ENCODE results near the gene ST7. TPM values are rescaled to one million over a fixed set of nuclear protein-coding genes. Genes with fewer than 3 reads are reported as not detected.

Gene ST7
- total RNA-seq, 1 experiment from 2014 or later, result 12.9 TPM

- Histone ChIP-seq H4K8ac (replicated peaks; ENCODE audit: insufficient read length, low read depth, low read length) (no peak overlapping the region), H2BK12ac (ENCODE audit: insufficient read length, low read depth, low read length) (no peak overlapping the region), H3K9me3 (ENCODE audit: control insufficient read depth, low read depth, low read length) (no peaks in the 10 kb centered on the region), H2AFZ (ENCODE audit: low read length) (no peak overlapping the region), H2BK120ac (ENCODE audit: low read depth, low read length, poor library complexity, severe bottlenecking) (no peak overlapping the region), H3K14ac (ENCODE audit: insufficient read depth, low read length) (no peak overlapping the region), H2BK5ac (ENCODE audit: insufficient read length, low read length) (no peak overlapping the region), H4K20me1 (ENCODE audit: control insufficient read depth, insufficient read depth, insufficient read length) (no peaks in the 10 kb centered on the region), H3K27ac (ENCODE audit: insufficient read length, low read depth, low read length) (no peak overlapping the region), H3K4me1 (ENCODE audit: insufficient read depth, low read length) (no peaks in the 10 kb centered on the region), H4K91ac (ENCODE audit: insufficient read length, low read depth, low read length) (no peak overlapping the region), H3T11ph (ENCODE audit: low read length) (no peak overlapping the region), H4K5ac (ENCODE audit: insufficient read length, low read depth, low read length) (no peak overlapping the region), H3K4ac (ENCODE audit: low read depth, low read length) (no peak overlapping the region), H3K79me2 (ENCODE audit: insufficient read depth, low read length) (peaks cover 5% of the 10 kb centered on the region; the same call in 1 of the 2 replicates), H2BK15ac (ENCODE audit: low read depth, low read length) (no peak overlapping the region), H3K4me2 (ENCODE audit: insufficient read depth, insufficient read length, low read length) (no peak overlapping the region), H3K18ac (ENCODE audit: insufficient read length, low read depth, low read length) (no peak overlapping the region), H3K27me3 (ENCODE audit: insufficient read depth, low read length) (no peaks in the 10 kb centered on the region), H3K9ac (ENCODE audit: extremely low read depth, insufficient read length, low read length) (no peak overlapping the region), H3K79me1 (ENCODE audit: insufficient read depth, low read depth, low read length, poor library complexity, severe bottlenecking) (no peaks in the 10 kb centered on the region), H3K23ac (ENCODE audit: insufficient read length, low read depth, low read length) (no peak overlapping the region), H3K56ac (ENCODE audit: insufficient read length, low read depth, low read length) (no peak overlapping the region), H2BK20ac (ENCODE audit: low read depth, low read length, poor library complexity, severe bottlenecking) (no peak overlapping the region), H2AK5ac (ENCODE audit: insufficient read length, low read length) (no peak overlapping the region), H3K23me2 (ENCODE audit: insufficient read length, low read depth, low read length, poor library complexity, severe bottlenecking) (no peaks in the 10 kb centered on the region)
- Mint-ChIP-seq H3K27me3 (ENCODE audit: low read depth) (no peaks in the 10 kb centered on the region), H3K36me3 (ENCODE audit: insufficient read depth in 1 of 3, low read depth in 3 of 3) (no peaks in the 10 kb centered on the region), H3K27ac (no peak overlapping the region; a peak in 1 of 7 replicates), H3K9me3 (no peaks in the 10 kb centered on the region), H3K4me1 (no peaks in the 10 kb centered on the region), H3K4me3 (no peak overlapping the region)
- DNase-seq, result no peak
- no CpG with 5 or more reads among the region's 3 CpGs for WGBS (ENCODE audit: extremely low coverage, insufficient read length, low lambda C conversion rate)
- TF ChIP-seq, protein P1, sequence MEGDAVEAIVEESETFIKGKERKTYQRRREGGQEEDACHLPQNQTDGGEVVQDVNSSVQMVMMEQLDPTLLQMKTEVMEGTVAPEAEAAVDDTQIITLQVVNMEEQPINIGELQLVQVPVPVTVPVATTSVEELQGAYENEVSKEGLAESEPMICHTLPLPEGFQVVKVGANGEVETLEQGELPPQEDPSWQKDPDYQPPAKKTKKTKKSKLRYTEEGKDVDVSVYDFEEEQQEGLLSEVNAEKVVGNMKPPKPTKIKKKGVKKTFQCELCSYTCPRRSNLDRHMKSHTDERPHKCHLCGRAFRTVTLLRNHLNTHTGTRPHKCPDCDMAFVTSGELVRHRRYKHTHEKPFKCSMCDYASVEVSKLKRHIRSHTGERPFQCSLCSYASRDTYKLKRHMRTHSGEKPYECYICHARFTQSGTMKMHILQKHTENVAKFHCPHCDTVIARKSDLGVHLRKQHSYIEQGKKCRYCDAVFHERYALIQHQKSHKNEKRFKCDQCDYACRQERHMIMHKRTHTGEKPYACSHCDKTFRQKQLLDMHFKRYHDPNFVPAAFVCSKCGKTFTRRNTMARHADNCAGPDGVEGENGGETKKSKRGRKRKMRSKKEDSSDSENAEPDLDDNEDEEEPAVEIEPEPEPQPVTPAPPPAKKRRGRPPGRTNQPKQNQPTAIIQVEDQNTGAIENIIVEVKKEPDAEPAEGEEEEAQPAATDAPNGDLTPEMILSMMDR (conservative IDR thresholded peaks at IDR 0.05), result no peak
Measured at GRCh38 chr7:117091721-117092120, 138.4 kb downstream of the ST7 start.
